ENCODE data around the gene EIF2S3. TPM values are rescaled to one million over a fixed set of nuclear protein-coding genes. Genes with fewer than 3 reads are reported as not detected.

EIF2S3 gene
- total and polyA plus RNA-seq, 2 of the 4 experiments (the other 2 are of a cell fraction): 97.9 to 416 TPM

GRCh38 chrX:24079411-24079810 lies 24.7 kb downstream of the EIF2S3 start:
- Histone ChIP-seq H3K4me1 (ENCODE audit: control insufficient read depth, insufficient read depth, low read length) (no peaks in the 10 kb centered on the region), H2AK9ac (replicated peaks; ENCODE audit: low read depth, low read length, poor library complexity) (no peak overlapping the region), H3K79me1 (ENCODE audit: low read depth in 1 of 2, low read length in 2 of 2) (no peaks in the 10 kb centered on the region; a peak in 1 of 4 replicates), H2BK15ac (ENCODE audit: low read depth, low read length) (no peak overlapping the region), H3K23ac (ENCODE audit: low read depth, low read length) (no peak overlapping the region), H3K4ac (ENCODE audit: low read depth, low read length) (no peak overlapping the region), H3K4me3 (ENCODE audit: insufficient read depth, low read depth, low read length) (no peak overlapping the region), H2BK5ac (ENCODE audit: low read depth, low read length, poor library complexity, severe bottlenecking) (no peak overlapping the region), H3K18ac (ENCODE audit: low read depth, low read length) (no peak overlapping the region), H3K27me3 (ENCODE audit: control insufficient read depth, insufficient read depth, low read length) (no peaks in the 10 kb centered on the region), H2AK5ac (ENCODE audit: low read depth, low read length) (no peak overlapping the region), H3K9ac (ENCODE audit: low read depth, low read length) (no peak overlapping the region), H3K9me1 (ENCODE audit: insufficient read depth, low read length) (no peaks in the 10 kb centered on the region), H2AFZ (replicated peaks; ENCODE audit: low read length, poor library complexity) (no peak overlapping the region), H4K8ac (ENCODE audit: low read depth in 2 of 2, low read length in 2 of 2) (no peak overlapping the region), H2BK20ac (ENCODE audit: low read depth, low read length) (no peak overlapping the region), H3K36me3 (ENCODE audit: control insufficient read depth, insufficient read depth, low read length) (peaks cover 21% of the 10 kb centered on the region), H2BK120ac (ENCODE audit: low read depth, low read length) (no peak overlapping the region), H4K20me1 (ENCODE audit: insufficient read depth, low read length) (no peaks in the 10 kb centered on the region), H4K5ac (ENCODE audit: low read depth, low read length) (no peak overlapping the region), H3K27ac (ENCODE audit: insufficient read depth, low read length) (no peak overlapping the region), H4K91ac (ENCODE audit: insufficient read depth, low read depth, low read length) (no peak overlapping the region), H3K4me2 (ENCODE audit: low read depth, low read length) (no peak overlapping the region), H3K56ac (ENCODE audit: extremely low read depth, insufficient read depth, low read length) (no peak overlapping the region), H3K9me3 (ENCODE audit: control insufficient read depth, insufficient read depth, low read length) (no peaks in the 10 kb centered on the region), H3K14ac (replicated peaks; ENCODE audit: low read depth, low read length) (no peak overlapping the region)
- no peak for ATAC-seq (ENCODE audit: low read depth)
- no peak for DNase-seq
- CTCF ChIA-PET: no interaction called here
- no CpG with 5 or more reads among the region's 5 CpGs for WGBS, 2 experiments (ENCODE audit: extremely low coverage in 2 of 2, insufficient read length in 1 of 2)
- POLR2A ChIA-PET (ENCODE audit: unreplicated experiment): no interaction called here
- intact Hi-C loops (cut with micrococcal nuclease): no loop called here
- TF ChIP-seq POLR2A (IDR thresholded peaks at IDR 0.05; ENCODE audit: low read depth, low read length): no peak
- TF ChIP-seq BHLHE40 (IDR thresholded peaks at IDR 0.05; ENCODE audit: low read depth, low read length): no peak
- TF ChIP-seq MAZ (IDR thresholded peaks at IDR 0.05; ENCODE audit: borderline replicate concordance, low read depth, low read length): no peak
- TF ChIP-seq MAFK (IDR thresholded peaks at IDR 0.05; ENCODE audit: low read depth, low read length): no peak
- TF ChIP-seq NFE2L2 (IDR thresholded peaks at IDR 0.05; ENCODE audit: low read depth, low read length): no peak
- TF ChIP-seq CEBPB (IDR thresholded peaks at IDR 0.05; ENCODE audit: low read depth, low read length): no peak
- no peak for TF ChIP-seq FOS (IDR thresholded peaks at IDR 0.05; ENCODE audit: low read depth, low read length)
- TF ChIP-seq MXI1 (IDR thresholded peaks at IDR 0.05; ENCODE audit: borderline replicate concordance, low read depth, low read length): no peak
- TF ChIP-seq RCOR1 (IDR thresholded peaks at IDR 0.05; ENCODE audit: insufficient replicate concordance, low read length): no peak
- no peak for TF ChIP-seq RFX5 (IDR thresholded peaks at IDR 0.05; ENCODE audit: low read depth, low read length)
- TF ChIP-seq RAD21 (IDR thresholded peaks at IDR 0.05; ENCODE audit: low read length): no peak
- TF ChIP-seq SMC3 (IDR thresholded peaks at IDR 0.05; ENCODE audit: low read depth, low read length): no peak
- TF ChIP-seq, protein P1, sequence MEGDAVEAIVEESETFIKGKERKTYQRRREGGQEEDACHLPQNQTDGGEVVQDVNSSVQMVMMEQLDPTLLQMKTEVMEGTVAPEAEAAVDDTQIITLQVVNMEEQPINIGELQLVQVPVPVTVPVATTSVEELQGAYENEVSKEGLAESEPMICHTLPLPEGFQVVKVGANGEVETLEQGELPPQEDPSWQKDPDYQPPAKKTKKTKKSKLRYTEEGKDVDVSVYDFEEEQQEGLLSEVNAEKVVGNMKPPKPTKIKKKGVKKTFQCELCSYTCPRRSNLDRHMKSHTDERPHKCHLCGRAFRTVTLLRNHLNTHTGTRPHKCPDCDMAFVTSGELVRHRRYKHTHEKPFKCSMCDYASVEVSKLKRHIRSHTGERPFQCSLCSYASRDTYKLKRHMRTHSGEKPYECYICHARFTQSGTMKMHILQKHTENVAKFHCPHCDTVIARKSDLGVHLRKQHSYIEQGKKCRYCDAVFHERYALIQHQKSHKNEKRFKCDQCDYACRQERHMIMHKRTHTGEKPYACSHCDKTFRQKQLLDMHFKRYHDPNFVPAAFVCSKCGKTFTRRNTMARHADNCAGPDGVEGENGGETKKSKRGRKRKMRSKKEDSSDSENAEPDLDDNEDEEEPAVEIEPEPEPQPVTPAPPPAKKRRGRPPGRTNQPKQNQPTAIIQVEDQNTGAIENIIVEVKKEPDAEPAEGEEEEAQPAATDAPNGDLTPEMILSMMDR (conservative IDR thresholded peaks at IDR 0.05; ENCODE audit: low read depth, low read length): no peak
- in situ Hi-C loops (cut with MboI; ENCODE audit: low sequenced_read_pairs): loop anchor here (10.0 kb wide), 1 partner anchor 155 kb away; no protein-coding TSS in a partner anchor
- dilution Hi-C loops (cut with HindIII; ENCODE audit: low sequenced_read_pairs, unreplicated experiment): no loop called here
- BruUV-seq (replicated peaks): no TSS peak
